HG02571 (cell line): Measurements from ENCODE around the gene CREB3L1.
"Not testable (repeated sequence)": the region's sequence is repeated elsewhere in the genome, so short reads cannot be mapped to it uniquely, and the experiment has no call there.

Experiments
- ATAC-seq: cut with Tn5 transposase; IDR thresholded peaks from one replicate; pipeline ENCODE4 v1.9.1; 2021; ENCODE audit warnings: mild to moderate bottlenecking, moderate library complexity; ENCODE audit not compliant: unreplicated experiment

The CREB3L1 gene

GRCh38 chr11:46295312-46296058 lies 18.0 kb downstream of the CREB3L1 start:
- no peak for ATAC-seq

- ATAC-seq: no peak
These were observed 18.6 kb downstream of the CREB3L1 start for GRCh38 chr11:46296059-46296527.

GRCh38 chr11:46296528-46297448 lies 19.3 kb downstream of the CREB3L1 start:
- ATAC-seq: no peak

- no peak for ATAC-seq
These were observed 21.4 kb downstream of the CREB3L1 start for GRCh38 chr11:46298699-46299433.

GRCh38 chr11:46299451-46299961 lies 22.0 kb downstream of the CREB3L1 start:
- ATAC-seq: no peak

GRCh38 chr11:46300270-46300669 lies 22.8 kb downstream of the CREB3L1 start:
- ATAC-seq: no peak

GRCh38 chr11:46302866-46303265 lies 25.4 kb downstream of the CREB3L1 start:
- ATAC-seq: peak; percentile 80

- ATAC-seq: not testable (repeated sequence)
These were observed 26.6 kb downstream of the CREB3L1 start for GRCh38 chr11:46304036-46304435.

GRCh38 chr11:46304605-46305179 lies 27.2 kb downstream of the CREB3L1 start:
- ATAC-seq: no peak

GRCh38 chr11:46305295-46305694 lies 27.8 kb downstream of the CREB3L1 start:
- ATAC-seq: no peak

- no peak for ATAC-seq
These were observed 28.9 kb downstream of the CREB3L1 start for GRCh38 chr11:46306296-46306853.

- no peak for ATAC-seq
These were observed 29.9 kb downstream of the CREB3L1 start for GRCh38 chr11:46307369-46307768.

- ATAC-seq: no peak
These were observed 30.4 kb downstream of the CREB3L1 start for GRCh38 chr11:46307785-46308341.

- ATAC-seq: no peak
These were observed 31.4 kb downstream of the CREB3L1 start for GRCh38 chr11:46308631-46309419.

GRCh38 chr11:46309814-46310259 lies 32.4 kb downstream of the CREB3L1 start:
- no peak for ATAC-seq

GRCh38 chr11:46315033-46315738 lies 37.7 kb downstream of the CREB3L1 start:
- ATAC-seq: no peak

GRCh38 chr11:46315783-46316563 lies 38.5 kb downstream of the CREB3L1 start:
- ATAC-seq: no peak

GRCh38 chr11:46319074-46319453 lies 41.6 kb downstream of the CREB3L1 start:
- no peak for ATAC-seq
